Spleen (tissue), 11 donors: ENCODE results near the gene CFB. TPM values are rescaled to one million over a fixed set of nuclear protein-coding genes. Genes with fewer than 3 reads are reported as not detected.
"Not testable (repeated sequence)": the region's sequence is repeated elsewhere in the genome, so short reads cannot be mapped to it uniquely, and the experiment has no call there.

ENCODE experiments used
- DNase-seq: peaks from one replicate; pipeline ENCODE4 v3.0.0-alpha.2; 2020
- H3K27ac ChIP-seq, 8 donors: fragments of 200-600 bp; sonication (generic) in 7 of 8; 1 replicate in 4 of 8; 2 replicates in 4 of 8; pipeline versions ENCODE4 v1.5.0 to v1.8.0; 2016 to 2021; ENCODE audit warnings: inconsistent platforms in 4 of 8, mild to moderate bottlenecking in 4 of 8, moderate library complexity in 1 of 8
- H3K27me3 ChIP-seq, 7 donors: fragments of 200-600 bp; sonication (generic) in 6 of 7; replicated peaks in 1 of 7; 1 replicate in 4 of 7; 2 replicates in 3 of 7; pipeline versions ENCODE4 v1.5.0 to v1.8.0; 2016 to 2021; ENCODE audit warnings: inconsistent platforms in 3 of 7, mild to moderate bottlenecking in 1 of 7
- H3K36me3 ChIP-seq, 6 donors: fragments of 200-600 bp; sonication (generic) in 5 of 6; 1 replicate in 4 of 6; 2 replicates in 2 of 6; pipeline versions ENCODE4 v1.5.0 to v1.8.0; 2016 to 2021; ENCODE audit warnings: inconsistent platforms in 2 of 6
- H3K4me1 ChIP-seq, 6 donors: fragments of 200-600 bp; sonication (generic) in 5 of 6; 1 replicate in 3 of 6; 2 replicates in 3 of 6; pipeline versions ENCODE4 v1.5.0 to v1.8.0; 2016 to 2021; ENCODE audit warnings: inconsistent platforms in 3 of 6
- H3K4me3 ChIP-seq, 8 donors: fragments of 200-600 bp; sonication (generic) in 7 of 8; 1 replicate in 4 of 8; 2 replicates in 4 of 8; pipeline versions ENCODE4 v1.5.0 to v1.8.0; 2016 to 2021; ENCODE audit warnings: inconsistent platforms in 4 of 8, mild to moderate bottlenecking in 4 of 8, moderate library complexity in 2 of 8
- H3K9me3 ChIP-seq, 8 donors: fragments of 200-600 bp; sonication (generic) in 7 of 8; 1 replicate in 4 of 8; 2 replicates in 4 of 8; pipeline versions ENCODE4 v1.5.0 to v1.8.0; 2016 to 2021; ENCODE audit warnings: inconsistent platforms in 4 of 8
- CTCF ChIP-seq, 11 experiments: fragments of 200-600 bp in 7 of 11; fragments of 450-650 bp in 4 of 11; sonication (generic) in 4 of 11; IDR thresholded peaks in 8 of 11; conservative IDR thresholded peaks in 3 of 11; 1 replicate in 7 of 11; 2 replicates in 4 of 11; pipeline versions ENCODE4 v1.4.0 to v1.8.0; 2016 to 2021; ENCODE audit warnings: antibody characterized with exemption in 11 of 11, inconsistent platforms in 4 of 11, mild to moderate bottlenecking in 1 of 11
- POLR2A ChIP-seq, 3 donors: fragments of 450-650 bp; IDR thresholded peaks; one replicate each; pipeline ENCODE4 v1.5.1; 2017; ENCODE audit warnings: antibody characterized with exemption in 3 of 3, mild to moderate bottlenecking in 1 of 3
- POLR2AphosphoS5 ChIP-seq, 3 donors: sonication (generic); formaldehyde crosslinking; IDR thresholded peaks; one replicate each; pipeline ENCODE4 v1.5.1; 2017; ENCODE audit warnings: antibody characterized with exemption in 3 of 3
- WGBS, 5 donors: extraction: QIAGEN DNeasy Blood & Tissue Kit in 3 of 5; methylation state at CpG; one replicate each; pipeline versions ENCODE4 v1.1.5 to v1.1.7; 2013 to 2018; 5-methylcytosine and 5-hydroxymethylcytosine counted together
- intact Hi-C: fragments of 100-400 bp; cut with DNase I; formaldehyde crosslinking; loops from one replicate; pipeline ENCODE4 v1.15.0; 2023; ENCODE audit warnings: low total_unique reads
- polyA plus RNA-seq, 3 donors: library from polyadenylated mRNA; stranded (reverse); fragments of 200-250 nt; gene quantifications; one replicate each; pipeline ENCODE4 v1.2.1, GENCODE V29; 2013
- total RNA-seq, 7 donors: library from RNA; depleted of rRNA in 3 of 7; stranded (reverse); fragments of >200 nt in 3 of 7; fragmentation: NEBNext Ultra II Directional in 4 of 7; extraction: Animal tissue kit (Norgen Biotek cat#: 25700) in 4 of 7; gene quantifications; one replicate each; pipeline versions ENCODE4 v1.1.0 to v1.2.1, GENCODE V29; 2016 to 2021
- donor health status: healthy with polysubstance abuse.
- donor health status: DM: no; HTN: no; CAD: no; lungs with moderate emphysema.
- donor health status: DM: no; HTN: no; CAD: no.
- donor health status: Bipolar disorder and iron deficiency.
- donor health status: healthy.
- donor health status: DM: no; HTN: no; CAD: no.
- donor health status: DM: yes; HTN: yes; CAD: no.

Gene CFB
- total and polyA plus RNA-seq, 10 donors = 5.4 to 35.8 (median 22.6) TPM

DNA sequence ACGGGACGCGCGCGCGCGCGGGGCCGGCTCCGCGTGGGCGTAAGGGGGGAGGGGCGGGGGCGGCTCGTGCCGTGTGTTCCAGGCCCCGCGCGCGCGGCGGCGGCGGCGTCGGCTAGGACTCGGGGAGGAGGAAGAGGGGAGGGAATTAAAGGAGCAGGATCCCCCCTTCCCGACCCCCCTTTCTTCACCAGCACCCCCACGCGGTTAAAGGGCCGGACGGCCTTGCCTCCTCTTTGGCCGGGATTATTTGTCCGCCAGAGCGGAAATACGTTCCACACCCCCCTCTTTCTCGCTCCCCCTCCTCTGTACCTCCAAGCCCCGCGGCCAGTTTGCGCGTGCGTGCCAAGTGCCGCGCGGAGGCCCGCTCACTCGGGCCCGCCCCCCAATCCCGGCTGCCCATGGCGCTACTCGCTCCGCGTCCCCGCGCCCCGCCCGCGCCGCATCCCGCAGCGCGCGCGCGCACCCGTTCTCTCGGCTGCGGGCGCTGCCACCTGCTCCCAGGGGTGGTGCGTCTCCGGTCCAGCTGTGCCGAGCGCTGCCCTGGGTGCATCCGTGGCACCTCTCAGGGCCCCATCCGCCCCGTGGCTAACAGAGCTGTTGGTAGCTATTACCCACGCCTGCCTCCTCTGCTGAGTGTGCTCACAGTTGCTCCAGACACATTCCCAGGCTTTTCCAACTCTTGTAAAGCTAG, 43.8 kb upstream of the CFB start, which contains the start of gene ZBTB12:
ZBTB12 (minus strand) TSS at position 134 of the 691 bp plus-strand sequence. CDS start 781 bp downstream, outside the sequence.
- intact Hi-C loops = no loop called here
- Histone ChIP-seq H3K9me3 (no peaks in the 10 kb centered on the region), H3K4me1 (peaks cover 28 to 55% (median 44%) of the 10 kb centered on the region in 6 donors), H3K4me3 (peak within 1 kb of the TSS; percentile 42 to 88 (median 63)), H3K27me3 (no peaks in the 10 kb centered on the region), H3K27ac (peak within 1 kb of the TSS; percentile 53 to 92 (median 82)), H3K36me3 (no peaks in the 10 kb centered on the region)
- TF ChIP-seq POLR2AphosphoS5 (IDR thresholded peaks at IDR 0.05) = peak; percentile 86 to 89 (median 87)
- TF ChIP-seq POLR2A (IDR thresholded peaks at IDR 0.05) = peak in 1 of 3 donors; percentile 1
- TF ChIP-seq CTCF (IDR thresholded peaks at IDR 0.05 in 8 of 11, conservative IDR thresholded peaks at IDR 0.05 in 3 of 11) = no peak
- WGBS, 5 donors = 0 to 1% (median 1%) methylated on average over 45 to 76 of the region's 77 CpGs
- peak; percentile 96 for DNase-seq

DNA sequence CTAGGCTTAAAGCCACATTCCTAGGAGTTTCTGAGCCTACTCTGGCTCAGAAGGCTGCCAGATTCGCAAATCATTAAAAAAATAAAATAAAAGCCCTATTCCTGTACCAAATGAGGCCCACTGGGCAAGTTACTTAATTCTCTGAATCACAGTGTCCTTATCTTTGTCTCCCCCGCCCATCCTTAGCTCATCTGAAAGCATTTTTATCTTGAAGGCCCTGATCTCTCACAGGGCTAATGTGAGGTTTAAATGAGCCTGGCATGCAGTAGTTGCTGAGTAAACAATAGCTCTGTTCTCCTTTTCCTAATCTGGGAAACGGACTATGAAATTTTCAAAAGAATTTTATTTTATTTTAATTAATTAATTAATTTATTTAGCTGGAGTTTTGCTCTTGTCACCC, 41.9 kb upstream of the CFB start:
- WGBS, 5 donors = 70 to 93% (median 90%) methylated on average over 3 of the region's 3 CpGs
- no peak overlapping the region for H3K27ac ChIP-seq

GRCh38 chr6:31905041-31905440, 40.9 kb upstream of the CFB start:
- H3K27me3 ChIP-seq = no peaks in the 10 kb centered on the region
- TF ChIP-seq POLR2AphosphoS5 (IDR thresholded peaks at IDR 0.05) (no peak), POLR2A (IDR thresholded peaks at IDR 0.05) (no peak), CTCF (IDR thresholded peaks at IDR 0.05 in 8 of 11, conservative IDR thresholded peaks at IDR 0.05 in 3 of 11) (no peak)
- DNase-seq = peak; percentile 8
- H3K36me3 ChIP-seq = no peaks in the 10 kb centered on the region
- H3K4me3 ChIP-seq = no peak overlapping the region
- 65 to 91% (median 83%) methylated on average over 1 of the region's 1 CpG for WGBS, 5 donors
- no peak overlapping the region for H3K27ac ChIP-seq
- H3K4me1 ChIP-seq = peaks cover 14 to 38% (median 23%) of the 10 kb centered on the region in 6 donors
- H3K9me3 ChIP-seq = no peaks in the 10 kb centered on the region
- intact Hi-C loops = no loop called here

More for the DNA sequence above, 41.9 kb upstream of the CFB start:
- DNase-seq = no peak
- TF ChIP-seq CTCF (IDR thresholded peaks at IDR 0.05 in 8 of 11, conservative IDR thresholded peaks at IDR 0.05 in 3 of 11) (no peak), POLR2A (IDR thresholded peaks at IDR 0.05) (no peak), POLR2AphosphoS5 (IDR thresholded peaks at IDR 0.05) (no peak)
- Histone ChIP-seq H3K36me3 (no peaks in the 10 kb centered on the region), H3K9me3 (no peaks in the 10 kb centered on the region), H3K4me1 (peaks cover 22 to 49% (median 34%) of the 10 kb centered on the region in 6 donors), H3K27me3 (no peaks in the 10 kb centered on the region), H3K4me3 (no peak overlapping the region)
- intact Hi-C loops = no loop called here

DNA sequence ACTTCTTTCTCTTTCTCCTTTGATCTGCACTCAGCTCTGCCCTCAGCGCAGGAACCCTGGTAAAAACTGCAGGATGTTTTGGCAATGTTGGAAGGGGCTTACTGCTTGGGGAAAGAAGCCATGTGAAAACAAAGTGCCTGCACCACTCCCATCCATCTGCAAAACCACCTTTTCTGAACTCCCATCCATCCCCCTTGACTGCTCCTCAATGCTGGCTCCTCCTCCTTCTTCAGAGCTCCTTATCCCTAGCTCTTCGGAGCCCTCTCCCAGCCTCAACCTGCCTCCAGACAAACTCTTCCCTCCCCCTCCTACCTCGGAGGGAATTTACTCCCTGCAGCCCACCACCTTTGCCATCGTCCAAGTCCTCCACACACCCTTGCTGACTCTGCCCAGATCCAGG, 39.8 kb upstream of the CFB start:
- Histone ChIP-seq H3K27me3 (peaks cover 0 to 5% (median 0%) of the 10 kb centered on the region in 7 donors), H3K36me3 (no peaks in the 10 kb centered on the region), H3K4me1 (peaks cover 10 to 27% (median 14%) of the 10 kb centered on the region in 6 donors), H3K27ac (no peak overlapping the region), H3K9me3 (no peaks in the 10 kb centered on the region), H3K4me3 (no peak overlapping the region)
- intact Hi-C loops = no loop called here
- 57 to 75% (median 60%) methylated on average over 4 of the region's 4 CpGs for WGBS, 5 donors
- TF ChIP-seq POLR2AphosphoS5 (IDR thresholded peaks at IDR 0.05) = no peak
- no peak for TF ChIP-seq POLR2A (IDR thresholded peaks at IDR 0.05)
- TF ChIP-seq CTCF (IDR thresholded peaks at IDR 0.05 in 8 of 11, conservative IDR thresholded peaks at IDR 0.05 in 3 of 11) = no peak
- peak; percentile 9 for DNase-seq

DNA sequence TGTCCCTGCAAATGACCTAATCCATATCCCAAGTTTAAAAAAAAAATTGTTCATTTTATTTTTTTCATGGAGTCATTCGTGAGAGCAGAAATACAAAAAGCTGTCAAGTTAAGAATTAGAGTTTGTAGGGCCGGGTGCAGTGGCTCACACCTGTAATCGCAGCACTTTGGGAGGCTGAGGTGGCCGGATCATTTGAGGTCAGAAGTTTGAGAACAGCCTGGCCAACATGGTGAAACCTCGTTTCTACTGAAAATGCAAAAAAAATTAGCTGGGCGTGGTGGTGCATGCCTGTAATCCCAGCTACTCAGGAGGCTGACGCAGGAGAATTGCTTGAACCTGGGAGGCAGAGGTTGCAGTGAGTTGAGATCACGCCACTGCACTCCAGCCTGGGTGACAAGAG, 39.2 kb upstream of the CFB start:
- H3K27ac ChIP-seq, H3K9me3 ChIP-seq, H3K27me3 ChIP-seq, H3K4me3 ChIP-seq, intact Hi-C loops, H3K36me3 ChIP-seq: not testable (repeated sequence)
- H3K4me1 ChIP-seq = peaks cover 7 to 23% (median 10%) of the 10 kb centered on the region in 6 donors
- peak; percentile 6 for DNase-seq
- WGBS, 5 donors = 79 to 86% (median 82%) methylated on average over 8 of the region's 8 CpGs
